Esophagus squamous epithelium (tissue), 4 donors: ENCODE measurements around the gene PIWIL4.

Experiments
- CTCF ChIP-seq, 6 experiments: fragments of 450-650 bp in 4 of 6; fragments of 200-600 bp in 2 of 6; sonication (generic) in 2 of 6; IDR thresholded peaks; one replicate each; pipeline ENCODE4 v1.5.1; 2016 to 2019; ENCODE audit warnings: antibody characterized with exemption in 6 of 6, mild to moderate bottlenecking in 4 of 6, moderate library complexity in 4 of 6
- POLR2A ChIP-seq, 4 donors: fragments of 450-650 bp; IDR thresholded peaks; one replicate each; pipeline ENCODE4 v1.6.1; 2017; ENCODE audit warnings: antibody characterized with exemption in 4 of 4, mild to moderate bottlenecking in 4 of 4, moderate library complexity in 3 of 4

GRCh38 chr11:94639901-94640721, 72.9 kb downstream of the PIWIL4 start:
- TF ChIP-seq POLR2A (IDR thresholded peaks at IDR 0.05) = no peak
- no peak for TF ChIP-seq CTCF (IDR thresholded peaks at IDR 0.05)
